ENCODE results near the gene CCDC148.

- no peak for TF ChIP-seq ZNF274 (IDR thresholded peaks at IDR 0.05; ENCODE audit: low read depth, low read length)
- no peak for TF ChIP-seq YY1 (IDR thresholded peaks at IDR 0.05; ENCODE audit: insufficient read depth, insufficient read length)
Measured at GRCh38 chr2:158467248-158467647, 10.7 kb upstream of the CCDC148 start.
